ENCODE results near the gene SCGB2B2.

The SCGB2B2 gene

GRCh38 chr19:34649886-34650543, 26.9 kb downstream of the SCGB2B2 start:
- no peaks in the 10 kb centered on the region for H4K20me1 ChIP-seq (ENCODE audit: insufficient read depth, low read length)
- H3K36me3 ChIP-seq (ENCODE audit: insufficient read depth, low read length), result no peaks in the 10 kb centered on the region
- H3K27me3 ChIP-seq (ENCODE audit: insufficient read depth, low read length), result no peaks in the 10 kb centered on the region
- H3F3A ChIP-seq (ENCODE audit: insufficient read depth, low read length), result no peaks in the 10 kb centered on the region
- H3K4me3 ChIP-seq (ENCODE audit: low read depth, low read length, poor library complexity, severe bottlenecking), result no peak overlapping the region
- no peak for TF ChIP-seq EZH2 (IDR thresholded peaks at IDR 0.05; ENCODE audit: borderline replicate concordance, low read length)
- TF ChIP-seq, protein P1, sequence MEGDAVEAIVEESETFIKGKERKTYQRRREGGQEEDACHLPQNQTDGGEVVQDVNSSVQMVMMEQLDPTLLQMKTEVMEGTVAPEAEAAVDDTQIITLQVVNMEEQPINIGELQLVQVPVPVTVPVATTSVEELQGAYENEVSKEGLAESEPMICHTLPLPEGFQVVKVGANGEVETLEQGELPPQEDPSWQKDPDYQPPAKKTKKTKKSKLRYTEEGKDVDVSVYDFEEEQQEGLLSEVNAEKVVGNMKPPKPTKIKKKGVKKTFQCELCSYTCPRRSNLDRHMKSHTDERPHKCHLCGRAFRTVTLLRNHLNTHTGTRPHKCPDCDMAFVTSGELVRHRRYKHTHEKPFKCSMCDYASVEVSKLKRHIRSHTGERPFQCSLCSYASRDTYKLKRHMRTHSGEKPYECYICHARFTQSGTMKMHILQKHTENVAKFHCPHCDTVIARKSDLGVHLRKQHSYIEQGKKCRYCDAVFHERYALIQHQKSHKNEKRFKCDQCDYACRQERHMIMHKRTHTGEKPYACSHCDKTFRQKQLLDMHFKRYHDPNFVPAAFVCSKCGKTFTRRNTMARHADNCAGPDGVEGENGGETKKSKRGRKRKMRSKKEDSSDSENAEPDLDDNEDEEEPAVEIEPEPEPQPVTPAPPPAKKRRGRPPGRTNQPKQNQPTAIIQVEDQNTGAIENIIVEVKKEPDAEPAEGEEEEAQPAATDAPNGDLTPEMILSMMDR (IDR thresholded peaks at IDR 0.05; ENCODE audit: low read length), result no peak
- no peak overlapping the region for H3K27ac ChIP-seq (ENCODE audit: low read depth, low read length, poor library complexity, severe bottlenecking)
- H3K9me3 ChIP-seq (ENCODE audit: low read length), result 0 out of 2 replicates have a peak, but pooled peaks cover 7% of the 10 kb centered on the region
- no peak overlapping the region for H2AFZ ChIP-seq (ENCODE audit: low read length)
- no peaks in the 10 kb centered on the region for H3K4me1 ChIP-seq (ENCODE audit: insufficient read depth, low read length, severe bottlenecking)
- no peak overlapping the region for H3K4me2 ChIP-seq (ENCODE audit: low read length)
- no peak overlapping the region for H3K9ac ChIP-seq (ENCODE audit: low read length)
- no peaks in the 10 kb centered on the region for H3K9me2 ChIP-seq (ENCODE audit: low read depth, low read length)
- no peaks in the 10 kb centered on the region for H3K79me2 ChIP-seq (ENCODE audit: insufficient read depth, low read length)

- no peaks in the 10 kb centered on the region for H3K9me3 ChIP-seq (ENCODE audit: low read length)
- no peaks in the 10 kb centered on the region for H3K36me3 ChIP-seq (ENCODE audit: insufficient read depth, low read length)
- H3K4me1 ChIP-seq (ENCODE audit: insufficient read depth, low read length, severe bottlenecking), result no peaks in the 10 kb centered on the region
- TF ChIP-seq, protein P1 (IDR thresholded peaks at IDR 0.05; ENCODE audit: low read length), result no peak
- TF ChIP-seq EZH2 (IDR thresholded peaks at IDR 0.05; ENCODE audit: borderline replicate concordance, low read length), result no peak
- no peaks in the 10 kb centered on the region for H3K79me2 ChIP-seq (ENCODE audit: insufficient read depth, low read length)
- no peak overlapping the region for H3K4me3 ChIP-seq (ENCODE audit: low read depth, low read length, poor library complexity, severe bottlenecking)
- no peaks in the 10 kb centered on the region for H3F3A ChIP-seq (ENCODE audit: insufficient read depth, low read length)
- no peaks in the 10 kb centered on the region for H3K9me2 ChIP-seq (ENCODE audit: low read depth, low read length)
- no peaks in the 10 kb centered on the region for H3K27me3 ChIP-seq (ENCODE audit: insufficient read depth, low read length)
- H3K9ac ChIP-seq (ENCODE audit: low read length), result no peak overlapping the region
- H3K27ac ChIP-seq (ENCODE audit: low read depth, low read length, poor library complexity, severe bottlenecking), result no peak overlapping the region
- no peak overlapping the region for H2AFZ ChIP-seq (ENCODE audit: low read length)
- H3K4me2 ChIP-seq (ENCODE audit: low read length), result no peak overlapping the region
- no peaks in the 10 kb centered on the region for H4K20me1 ChIP-seq (ENCODE audit: insufficient read depth, low read length)
Measured at GRCh38 chr19:34645551-34645950, 31.4 kb downstream of the SCGB2B2 start.

- no peak overlapping the region for H2AFZ ChIP-seq (ENCODE audit: low read length)
- H3K9me3 ChIP-seq (ENCODE audit: low read length), result no peaks in the 10 kb centered on the region
- H3K4me3 ChIP-seq (ENCODE audit: low read depth, low read length, poor library complexity, severe bottlenecking), result no peak overlapping the region
- H3K79me2 ChIP-seq (ENCODE audit: insufficient read depth, low read length), result no peaks in the 10 kb centered on the region
- no peaks in the 10 kb centered on the region for H3K27me3 ChIP-seq (ENCODE audit: insufficient read depth, low read length)
- H3K4me1 ChIP-seq (ENCODE audit: insufficient read depth, low read length, severe bottlenecking), result no peaks in the 10 kb centered on the region
- H3K9ac ChIP-seq (ENCODE audit: low read length), result no peak overlapping the region
- H3K4me2 ChIP-seq (ENCODE audit: low read length), result no peak overlapping the region
- no peaks in the 10 kb centered on the region for H4K20me1 ChIP-seq (ENCODE audit: insufficient read depth, low read length)
- no peak overlapping the region for H3K27ac ChIP-seq (ENCODE audit: low read depth, low read length, poor library complexity, severe bottlenecking)
- H3K36me3 ChIP-seq (ENCODE audit: insufficient read depth, low read length), result no peaks in the 10 kb centered on the region
- no peaks in the 10 kb centered on the region for H3K9me2 ChIP-seq (ENCODE audit: low read depth, low read length)
- no peaks in the 10 kb centered on the region for H3F3A ChIP-seq (ENCODE audit: insufficient read depth, low read length)
- TF ChIP-seq EZH2 (IDR thresholded peaks at IDR 0.05; ENCODE audit: borderline replicate concordance, low read length), result no peak
- TF ChIP-seq, protein P1 (IDR thresholded peaks at IDR 0.05; ENCODE audit: low read length), result no peak
Measured at GRCh38 chr19:34644991-34645461, 31.9 kb downstream of the SCGB2B2 start.
